Measurements from ENCODE around the gene RAE1. TPM values are rescaled to one million over a fixed set of nuclear protein-coding genes. Genes with fewer than 3 reads are reported as not detected.

Gene RAE1
- total RNA-seq, 3 donors from 2014 or later: 13.8 to 26.9 (median 17.4) TPM

GRCh38 chr20:57408131-57408530 lies 57.1 kb downstream of the RAE1 start:
- H3K4me3 ChIP-seq: no peak overlapping the region
- intact Hi-C loops (cut with DNase I; ENCODE audit: low total_unique reads): no loop called here
- no peak overlapping the region for H3K27ac ChIP-seq
- H3K27me3 ChIP-seq: no peaks in the 10 kb centered on the region
- no peaks in the 10 kb centered on the region for H3K4me1 ChIP-seq
- no peaks in the 10 kb centered on the region for H3K36me3 ChIP-seq
- no peaks in the 10 kb centered on the region for H3K9me3 ChIP-seq
- TF ChIP-seq, protein P1, sequence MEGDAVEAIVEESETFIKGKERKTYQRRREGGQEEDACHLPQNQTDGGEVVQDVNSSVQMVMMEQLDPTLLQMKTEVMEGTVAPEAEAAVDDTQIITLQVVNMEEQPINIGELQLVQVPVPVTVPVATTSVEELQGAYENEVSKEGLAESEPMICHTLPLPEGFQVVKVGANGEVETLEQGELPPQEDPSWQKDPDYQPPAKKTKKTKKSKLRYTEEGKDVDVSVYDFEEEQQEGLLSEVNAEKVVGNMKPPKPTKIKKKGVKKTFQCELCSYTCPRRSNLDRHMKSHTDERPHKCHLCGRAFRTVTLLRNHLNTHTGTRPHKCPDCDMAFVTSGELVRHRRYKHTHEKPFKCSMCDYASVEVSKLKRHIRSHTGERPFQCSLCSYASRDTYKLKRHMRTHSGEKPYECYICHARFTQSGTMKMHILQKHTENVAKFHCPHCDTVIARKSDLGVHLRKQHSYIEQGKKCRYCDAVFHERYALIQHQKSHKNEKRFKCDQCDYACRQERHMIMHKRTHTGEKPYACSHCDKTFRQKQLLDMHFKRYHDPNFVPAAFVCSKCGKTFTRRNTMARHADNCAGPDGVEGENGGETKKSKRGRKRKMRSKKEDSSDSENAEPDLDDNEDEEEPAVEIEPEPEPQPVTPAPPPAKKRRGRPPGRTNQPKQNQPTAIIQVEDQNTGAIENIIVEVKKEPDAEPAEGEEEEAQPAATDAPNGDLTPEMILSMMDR (IDR thresholded peaks at IDR 0.05): no peak
- TF ChIP-seq POLR2A (IDR thresholded peaks at IDR 0.05) (no peak), POLR2AphosphoS5 (IDR thresholded peaks at IDR 0.05) (no peak)
- DNase-seq (ENCODE audit: low spot score in 2 of 2): no peak

DNA sequence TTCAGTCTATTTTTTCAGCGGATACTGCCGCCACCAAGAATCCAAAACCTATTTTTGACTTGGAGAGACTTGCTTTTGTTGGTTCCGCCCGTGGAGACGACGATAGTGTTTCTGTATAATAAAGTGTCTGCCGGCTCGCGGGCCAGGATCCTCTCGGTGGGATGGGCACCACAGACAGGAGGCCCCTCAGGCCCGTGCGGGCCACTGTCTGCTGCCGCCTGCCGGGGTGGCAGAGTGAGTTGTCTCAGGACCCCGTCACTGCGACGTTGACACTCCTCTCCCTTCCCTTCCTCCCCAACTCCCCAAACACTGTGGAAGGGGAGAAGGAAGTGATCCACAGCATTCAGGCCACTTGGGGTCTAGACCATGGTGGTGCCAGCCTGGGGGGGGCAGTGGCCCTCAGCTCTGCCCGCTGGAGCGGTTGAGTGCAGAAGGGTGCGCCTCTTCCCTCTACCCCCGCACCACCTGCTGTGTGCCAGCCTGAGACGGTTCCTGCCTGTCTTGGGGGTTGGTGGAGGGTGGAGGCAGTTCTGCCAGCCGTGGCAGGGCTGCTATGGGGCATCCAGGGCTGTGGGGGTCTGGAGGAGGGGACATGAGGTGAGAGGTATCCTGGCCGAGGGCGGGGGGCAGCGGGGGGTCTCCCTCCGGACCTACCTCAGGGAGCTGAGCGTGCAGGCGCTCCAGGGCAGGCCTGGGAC lies 57.6 kb downstream of the RAE1 start:
- no peak for DNase-seq (ENCODE audit: low spot score in 2 of 2)
- Histone ChIP-seq H3K4me1 (no peaks in the 10 kb centered on the region), H3K27me3 (no peaks in the 10 kb centered on the region), H3K27ac (peak overlapping the region in 1 of 2 donors; percentile 48), H3K36me3 (no peaks in the 10 kb centered on the region), H3K9me3 (no peaks in the 10 kb centered on the region), H3K4me3 (no peak overlapping the region)
- TF ChIP-seq POLR2AphosphoS5 (IDR thresholded peaks at IDR 0.05) (no peak), POLR2A (IDR thresholded peaks at IDR 0.05) (no peak)
- TF ChIP-seq, protein P1 (IDR thresholded peaks at IDR 0.05): no peak
- intact Hi-C loops (cut with DNase I; ENCODE audit: low total_unique reads): no loop called here

- no peak for TF ChIP-seq POLR2A (IDR thresholded peaks at IDR 0.05)
- TF ChIP-seq POLR2AphosphoS5 (IDR thresholded peaks at IDR 0.05): no peak
- TF ChIP-seq, protein P1 (IDR thresholded peaks at IDR 0.05): no peak
- no peak for DNase-seq (ENCODE audit: low spot score in 2 of 2)
- H3K4me1 ChIP-seq: no peaks in the 10 kb centered on the region
- no peak overlapping the region for H3K4me3 ChIP-seq
- H3K9me3 ChIP-seq: no peaks in the 10 kb centered on the region
- no peaks in the 10 kb centered on the region for H3K36me3 ChIP-seq
- H3K27me3 ChIP-seq: no peaks in the 10 kb centered on the region
- intact Hi-C loops (cut with DNase I; ENCODE audit: low total_unique reads): no loop called here
- no peak overlapping the region for H3K27ac ChIP-seq
Measured at GRCh38 chr20:57409316-57409671, 58.2 kb downstream of the RAE1 start.

DNA sequence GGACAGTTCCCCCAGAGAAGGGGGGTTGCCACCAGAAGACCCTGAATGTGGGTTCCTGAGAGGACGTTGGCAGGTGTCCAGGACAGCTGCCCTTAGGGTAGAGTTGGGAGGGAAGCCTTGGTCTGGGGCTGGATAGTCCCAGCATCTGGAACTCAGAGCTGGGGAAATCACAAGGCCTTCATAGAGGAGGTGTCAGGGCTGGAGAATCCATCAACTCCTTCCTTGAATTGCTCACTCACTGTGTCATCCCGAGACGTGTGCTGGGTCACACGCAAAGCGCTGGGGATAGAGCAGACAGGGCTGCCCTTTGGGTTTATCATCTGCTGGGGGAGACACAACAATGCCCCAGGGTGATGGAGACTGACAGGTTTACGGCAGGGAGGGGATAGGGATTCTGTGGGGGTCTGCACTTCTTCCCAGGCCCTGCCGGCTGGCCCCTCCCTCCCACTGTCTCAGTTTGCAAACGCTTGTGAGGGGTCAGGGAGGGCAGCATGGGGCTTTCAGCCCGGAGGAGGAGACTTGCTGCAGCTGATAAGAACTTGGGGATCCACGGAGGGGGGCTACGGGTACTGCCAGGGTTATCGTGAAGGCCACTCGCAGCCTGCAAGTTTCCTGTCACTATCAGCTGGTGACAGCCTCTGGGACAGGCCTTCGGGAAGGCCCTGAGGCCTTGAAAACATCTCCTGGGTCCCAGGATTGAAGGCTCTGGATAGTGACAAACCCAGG lies 58.8 kb downstream of the RAE1 start:
- no peaks in the 10 kb centered on the region for H3K4me1 ChIP-seq
- no peaks in the 10 kb centered on the region for H3K36me3 ChIP-seq
- H3K27ac ChIP-seq: no peak overlapping the region
- no peaks in the 10 kb centered on the region for H3K27me3 ChIP-seq
- TF ChIP-seq POLR2A (IDR thresholded peaks at IDR 0.05): no peak
- no peak for TF ChIP-seq POLR2AphosphoS5 (IDR thresholded peaks at IDR 0.05)
- TF ChIP-seq, protein P1 (IDR thresholded peaks at IDR 0.05): no peak
- H3K4me3 ChIP-seq: no peak overlapping the region
- no peaks in the 10 kb centered on the region for H3K9me3 ChIP-seq
- intact Hi-C loops (cut with DNase I; ENCODE audit: low total_unique reads): no loop called here
- no peak for DNase-seq (ENCODE audit: low spot score in 2 of 2)

GRCh38 chr20:57410398-57410920 lies 59.4 kb downstream of the RAE1 start:
- intact Hi-C loops (cut with DNase I; ENCODE audit: low total_unique reads): no loop called here
- TF ChIP-seq POLR2A (IDR thresholded peaks at IDR 0.05): no peak
- TF ChIP-seq POLR2AphosphoS5 (IDR thresholded peaks at IDR 0.05): no peak
- TF ChIP-seq, protein P1 (IDR thresholded peaks at IDR 0.05): no peak
- Histone ChIP-seq H3K4me3 (no peak overlapping the region), H3K4me1 (no peaks in the 10 kb centered on the region), H3K9me3 (no peaks in the 10 kb centered on the region), H3K36me3 (no peaks in the 10 kb centered on the region), H3K27me3 (no peaks in the 10 kb centered on the region), H3K27ac (peak overlapping the region in 1 of 2 donors; percentile 19)
- no peak for DNase-seq (ENCODE audit: low spot score in 2 of 2)

All from breast epithelium (tissue), 4 donors.